ENCODE results near the gene DNLZ.
"Not testable (repeated sequence)": the region's sequence is repeated elsewhere in the genome, so short reads cannot be mapped to it uniquely, and the experiment has no call there.

The DNLZ gene

GRCh38 chr9:136331030-136331429 is 32.5 kb downstream of the DNLZ start:
- no peak for DNase-seq (ENCODE audit: low read depth)

GRCh38 chr9:136330406-136330990 is 33.0 kb downstream of the DNLZ start:
- DNase-seq (ENCODE audit: low read depth) = no peak

- no peak for DNase-seq (ENCODE audit: low read depth)
Observed at GRCh38 chr9:136329636-136330405, 33.7 kb downstream of the DNLZ start.

- DNase-seq (ENCODE audit: low read depth) = no peak
Observed at GRCh38 chr9:136329211-136329627, 34.3 kb downstream of the DNLZ start.

GRCh38 chr9:136328622-136329041 is 34.9 kb downstream of the DNLZ start:
- no peak for DNase-seq (ENCODE audit: low read depth)

GRCh38 chr9:136328011-136328621 is 35.4 kb downstream of the DNLZ start:
- DNase-seq (ENCODE audit: low read depth) = no peak

- DNase-seq (ENCODE audit: low read depth) = no peak
Observed at GRCh38 chr9:136327304-136327974, 36.1 kb downstream of the DNLZ start, which contains the start of gene GPSM1. GPSM1 (plus strand) TSS chr9:136327539; CDS start chr9:136327696, 157 bp downstream.

GRCh38 chr9:136326761-136327303 is 36.7 kb downstream of the DNLZ start:
- DNase-seq (ENCODE audit: low read depth) = no peak

- DNase-seq (ENCODE audit: low read depth) = no peak
Observed at GRCh38 chr9:136326061-136326760, 37.3 kb downstream of the DNLZ start.

- no peak for DNase-seq (ENCODE audit: low read depth)
Observed at GRCh38 chr9:136325358-136325757, 38.2 kb downstream of the DNLZ start.

GRCh38 chr9:136324501-136325300 is 38.8 kb downstream of the DNLZ start:
- DNase-seq (ENCODE audit: low read depth) = no peak

GRCh38 chr9:136323371-136323789 is 40.2 kb downstream of the DNLZ start:
- no peak for DNase-seq (ENCODE audit: low read depth)

GRCh38 chr9:136322756-136323330 is 40.7 kb downstream of the DNLZ start:
- no peak for DNase-seq (ENCODE audit: low read depth)

GRCh38 chr9:136321561-136321960 is 42.0 kb downstream of the DNLZ start:
- no peak for DNase-seq (ENCODE audit: low read depth)

GRCh38 chr9:136320972-136321371 is 42.6 kb downstream of the DNLZ start:
- DNase-seq (ENCODE audit: low read depth) = not testable (repeated sequence)

- not testable (repeated sequence) for DNase-seq (ENCODE audit: low read depth)
Observed at GRCh38 chr9:136319955-136320354, 43.6 kb downstream of the DNLZ start.

GRCh38 chr9:136319244-136319643 is 44.3 kb downstream of the DNLZ start:
- DNase-seq (ENCODE audit: low read depth) = not testable (repeated sequence)

GRCh38 chr9:136318776-136319241 is 44.7 kb downstream of the DNLZ start:
- no peak for DNase-seq (ENCODE audit: low read depth)

GRCh38 chr9:136318111-136318775 is 45.3 kb downstream of the DNLZ start:
- no peak for DNase-seq (ENCODE audit: low read depth)

- DNase-seq (ENCODE audit: low read depth) = no peak
Observed at GRCh38 chr9:136317695-136318094, 45.8 kb downstream of the DNLZ start.

Measured in activated T-cell treated with anti-CD3 and anti-CD28 coated beads for 48 hours (primary cell).